Transverse colon (tissue), 4 donors: ENCODE results near the gene CACNA2D1. TPM values are rescaled to one million over a fixed set of nuclear protein-coding genes. Genes with fewer than 3 reads are reported as not detected.

ENCODE experiments used
- DNase-seq: peaks from one replicate; pipeline ENCODE4 v3.0.0-alpha.2; 2019
- H3K27ac ChIP-seq, 4 donors: fragments of 200-600 bp; sonication (generic); 2 replicates each; pipeline ENCODE4 v1.5.1; 2016 to 2018; ENCODE audit warnings: inconsistent platforms in 4 of 4
- H3K27me3 ChIP-seq: fragments of 200-600 bp; sonication (generic); 2 replicates; pipeline ENCODE4 v1.5.1; 2017; ENCODE audit warnings: inconsistent platforms
- H3K36me3 ChIP-seq, 4 donors: fragments of 200-600 bp; sonication (generic); 2 replicates each; pipeline ENCODE4 v1.5.1; 2017 to 2019; ENCODE audit warnings: inconsistent platforms in 4 of 4
- H3K4me1 ChIP-seq, 4 donors: fragments of 200-600 bp; sonication (generic); 2 replicates each; pipeline ENCODE4 v1.5.1; 2017 to 2020; ENCODE audit warnings: inconsistent platforms in 4 of 4
- H3K4me3 ChIP-seq, 4 donors: fragments of 200-600 bp; sonication (generic); 1 replicate in 1 of 4; 2 replicates in 3 of 4; pipeline versions ENCODE4 v1.5.1 to v1.6.1; 2017 to 2019; ENCODE audit warnings: inconsistent platforms in 4 of 4
- H3K9me3 ChIP-seq, 2 donors: fragments of 200-600 bp; sonication (generic); 2 replicates each; pipeline ENCODE4 v1.5.1; 2017 to 2019; ENCODE audit warnings: inconsistent platforms in 2 of 2
- EP300 ChIP-seq: sonication (generic); formaldehyde crosslinking; IDR thresholded peaks from one replicate; pipeline ENCODE4 v1.6.1; 2017; ENCODE audit warnings: antibody characterized with exemption, low read depth
- POLR2A ChIP-seq: fragments of 450-650 bp; IDR thresholded peaks from one replicate; pipeline ENCODE4 v1.6.1; 2016; ENCODE audit warnings: antibody characterized with exemption, mild to moderate bottlenecking, moderate library complexity
- POLR2AphosphoS5 ChIP-seq, 3 donors: sonication (generic); formaldehyde crosslinking; IDR thresholded peaks; one replicate each; pipeline ENCODE4 v1.6.1; 2016; ENCODE audit warnings: antibody characterized with exemption in 3 of 3
- WGBS, 2 donors: methylation state at CpG; one replicate each; pipeline ENCODE4 v1.1.5; 2018; ENCODE audit warnings: low coverage in 1 of 2; 5-methylcytosine and 5-hydroxymethylcytosine counted together
- in situ Hi-C, 4 donors: fragments of 200-750 bp; cut with MboI; loops; one replicate each; pipeline versions ENCODE4 v1.15.0 to v1.15.1; 2017; ENCODE audit warnings: low sequenced_read_pairs in 3 of 4, low pct_ligation_motif_present in 1 of 4, low pct_unique_long_range_greater_than_20kb in 1 of 4
- intact Hi-C: fragments of 100-400 bp; cut with DNase I; formaldehyde crosslinking; loops from one replicate; pipeline ENCODE4 v1.15.1; 2023; ENCODE audit warnings: low total_unique reads
- total RNA-seq, 4 donors: library from RNA; depleted of rRNA; stranded (reverse); fragments of >200 nt; gene quantifications; one replicate each; pipeline ENCODE4 v1.1.0, GENCODE V29; 2016
- TF ChIP-seq, protein P1 (sequence below), 5 experiments: fragments of 200-600 bp in 3 of 5; fragments of 450-650 bp in 2 of 5; sonication (generic) in 3 of 5; IDR thresholded peaks; 1 replicate in 2 of 5; 2 replicates in 3 of 5; pipeline ENCODE4 v1.5.1; 2016 to 2017; ENCODE audit warnings: antibody characterized with exemption in 5 of 5, inconsistent platforms in 3 of 5, mild to moderate bottlenecking in 2 of 5, moderate library complexity in 1 of 5

The CACNA2D1 gene
- total RNA-seq, 4 donors from 2014 or later, result 11.0 to 126 (median 22.9) TPM

DNA sequence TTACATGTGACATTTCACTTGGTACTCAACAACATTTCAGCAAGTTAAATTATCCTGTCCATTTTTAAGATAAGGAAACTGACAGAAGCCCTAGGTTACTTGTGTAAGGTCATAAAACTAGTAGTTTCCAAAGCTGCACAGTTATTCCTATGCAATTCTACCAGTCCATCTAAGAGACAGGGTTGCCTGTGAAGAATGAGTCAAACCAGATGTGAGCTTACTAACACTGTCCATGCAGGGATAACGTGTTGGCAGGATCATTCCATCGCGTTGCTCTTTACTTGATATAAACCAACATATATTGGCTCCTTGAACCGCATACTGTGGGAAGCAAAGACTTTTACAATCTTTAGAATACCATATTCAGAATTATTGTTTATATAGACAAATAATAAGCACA, 392.8 kb downstream of the CACNA2D1 start:
- Histone ChIP-seq H3K4me1 (peaks cover 0 to 22% (median 4%) of the 10 kb centered on the region in 4 donors), H3K9me3 (no peaks in the 10 kb centered on the region), H3K36me3 (no peaks in the 10 kb centered on the region), H3K4me3 (no peak overlapping the region), H3K27me3 (no peaks in the 10 kb centered on the region), H3K27ac (peak overlapping the region in 3 of 4 donors; percentile 31 to 67 (median 59))
- intact Hi-C loops (no loop called here), in situ Hi-C loops (no loop called here)
- WGBS, 2 donors, result 39 to 73% methylated on average over 3 to 4 of the region's 4 CpGs
- DNase-seq, result no peak
- peak; percentile 52 to 77 (median 66) for TF ChIP-seq POLR2AphosphoS5 (IDR thresholded peaks at IDR 0.05)
- no peak for TF ChIP-seq POLR2A

DNA sequence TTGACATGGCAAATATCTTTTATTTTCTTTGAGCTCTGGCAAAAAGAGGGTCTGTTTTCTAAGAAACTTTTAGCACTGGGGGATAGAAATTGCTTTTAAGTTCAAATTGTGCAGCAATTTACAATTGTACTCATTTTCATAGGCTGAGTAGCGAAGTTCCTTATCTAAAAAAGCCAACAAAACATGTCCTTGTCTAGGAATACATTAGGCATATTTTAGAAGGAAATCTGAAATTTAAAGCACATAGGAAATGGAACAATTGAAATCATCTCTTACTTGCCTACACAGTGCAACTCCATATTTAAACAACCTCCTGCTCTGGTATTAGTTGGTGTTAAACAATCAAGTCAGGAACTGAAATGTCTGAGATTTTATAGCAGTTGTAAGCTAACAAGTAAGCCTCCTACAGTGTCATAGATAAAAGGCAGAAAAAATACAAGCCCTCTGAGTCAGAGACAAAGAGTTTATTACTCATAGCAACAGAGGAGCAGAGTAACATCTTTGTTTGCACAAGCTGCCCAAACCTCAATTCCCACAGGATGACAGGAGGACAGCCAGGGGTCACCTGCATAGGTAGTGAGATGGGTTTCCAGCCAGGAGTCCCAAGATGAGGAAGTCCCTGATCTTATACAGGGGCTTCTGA, 393.6 kb downstream of the CACNA2D1 start:
- Histone ChIP-seq H3K27me3 (no peaks in the 10 kb centered on the region), H3K9me3 (no peaks in the 10 kb centered on the region), H3K36me3 (no peaks in the 10 kb centered on the region), H3K4me3 (no peak overlapping the region), H3K4me1 (peaks cover 0 to 22% (median 4%) of the 10 kb centered on the region in 4 donors), H3K27ac (peak overlapping the region; percentile 31 to 67 (median 46))
- no peak for TF ChIP-seq POLR2A
- peak in 2 of 3 donors; percentile 14 to 16 for TF ChIP-seq POLR2AphosphoS5 (IDR thresholded peaks at IDR 0.05)
- TF ChIP-seq, protein P1, sequence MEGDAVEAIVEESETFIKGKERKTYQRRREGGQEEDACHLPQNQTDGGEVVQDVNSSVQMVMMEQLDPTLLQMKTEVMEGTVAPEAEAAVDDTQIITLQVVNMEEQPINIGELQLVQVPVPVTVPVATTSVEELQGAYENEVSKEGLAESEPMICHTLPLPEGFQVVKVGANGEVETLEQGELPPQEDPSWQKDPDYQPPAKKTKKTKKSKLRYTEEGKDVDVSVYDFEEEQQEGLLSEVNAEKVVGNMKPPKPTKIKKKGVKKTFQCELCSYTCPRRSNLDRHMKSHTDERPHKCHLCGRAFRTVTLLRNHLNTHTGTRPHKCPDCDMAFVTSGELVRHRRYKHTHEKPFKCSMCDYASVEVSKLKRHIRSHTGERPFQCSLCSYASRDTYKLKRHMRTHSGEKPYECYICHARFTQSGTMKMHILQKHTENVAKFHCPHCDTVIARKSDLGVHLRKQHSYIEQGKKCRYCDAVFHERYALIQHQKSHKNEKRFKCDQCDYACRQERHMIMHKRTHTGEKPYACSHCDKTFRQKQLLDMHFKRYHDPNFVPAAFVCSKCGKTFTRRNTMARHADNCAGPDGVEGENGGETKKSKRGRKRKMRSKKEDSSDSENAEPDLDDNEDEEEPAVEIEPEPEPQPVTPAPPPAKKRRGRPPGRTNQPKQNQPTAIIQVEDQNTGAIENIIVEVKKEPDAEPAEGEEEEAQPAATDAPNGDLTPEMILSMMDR (IDR thresholded peaks at IDR 0.05), result no peak
- no peak for TF ChIP-seq EP300
- no peak for DNase-seq
- WGBS, 2 donors, result 39 to 71% methylated on average over 1 of the region's 1 CpG
- in situ Hi-C loops, result loop anchor here in 3 of 4 donors (10.0 to 25.0 kb wide), 4 partner anchors 512 to 687 kb away; no protein-coding TSS in a partner anchor
- intact Hi-C loops, result loop anchor here (10.0 kb wide), 1 partner anchor 525 kb away; no protein-coding TSS in a partner anchor

DNA sequence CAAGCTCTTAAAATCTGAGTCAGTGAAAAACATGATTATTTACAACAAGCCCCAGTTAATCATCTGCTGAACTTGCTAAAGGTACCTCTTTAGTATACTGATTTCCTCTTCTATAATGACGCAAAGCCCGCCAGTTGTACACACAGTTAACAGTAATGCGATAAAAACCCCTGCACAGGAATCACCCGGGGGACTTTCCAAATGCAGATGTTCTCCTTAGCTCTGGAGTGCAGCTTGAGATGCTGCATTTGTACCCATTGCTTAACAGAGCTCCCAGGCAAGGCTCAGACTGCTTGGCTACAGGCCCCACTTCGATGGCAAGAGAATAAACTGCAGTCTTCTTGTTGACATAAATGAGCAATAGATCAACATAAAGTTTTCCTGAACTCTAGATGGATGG, 394.1 kb downstream of the CACNA2D1 start:
- H3K4me1 ChIP-seq, result peaks cover 0 to 22% (median 4%) of the 10 kb centered on the region in 4 donors
- 51 to 70% methylated on average over 4 to 5 of the region's 5 CpGs for WGBS, 2 donors
- in situ Hi-C loops (loop anchor here in 3 of 4 donors (10.0 to 25.0 kb wide), 4 partner anchors 513 to 688 kb away; no protein-coding TSS in a partner anchor), intact Hi-C loops (loop anchor here (10.0 kb wide), 1 partner anchor 525 kb away; no protein-coding TSS in a partner anchor)
- peak overlapping the region; percentile 31 to 67 (median 46) for H3K27ac ChIP-seq
- H3K4me3 ChIP-seq, result no peak overlapping the region
- TF ChIP-seq POLR2AphosphoS5 (IDR thresholded peaks at IDR 0.05), result no peak
- TF ChIP-seq EP300, result no peak
- TF ChIP-seq, protein P1 (IDR thresholded peaks at IDR 0.05), result no peak
- TF ChIP-seq POLR2A, result no peak
- no peaks in the 10 kb centered on the region for H3K9me3 ChIP-seq
- H3K36me3 ChIP-seq, result no peaks in the 10 kb centered on the region
- DNase-seq, result no peak
- no peaks in the 10 kb centered on the region for H3K27me3 ChIP-seq

DNA sequence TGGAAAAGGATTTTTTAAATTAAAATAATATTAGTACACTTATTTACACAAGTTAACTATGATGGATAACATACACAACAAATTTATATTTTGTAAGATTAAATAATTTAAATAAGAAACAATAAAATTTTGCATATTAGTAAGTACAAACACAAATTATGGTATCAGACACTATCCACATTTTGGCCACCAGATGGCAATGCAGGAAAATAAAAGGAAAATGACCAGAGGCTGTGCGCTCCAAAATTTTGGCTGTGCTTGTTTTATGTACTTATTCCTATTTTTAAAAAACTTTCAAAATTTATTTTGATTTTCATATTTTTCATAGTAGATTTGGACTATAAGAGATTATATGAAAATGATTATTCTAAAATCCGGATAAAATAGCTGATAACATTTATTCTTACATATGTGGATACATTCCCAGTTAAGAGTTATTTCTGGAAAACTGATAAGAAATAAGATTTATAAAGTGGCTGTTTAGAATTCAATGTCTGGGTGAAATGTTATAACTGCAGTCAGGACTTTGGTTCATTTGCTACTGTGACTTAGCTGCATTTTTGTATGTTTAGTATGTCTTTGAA, 399.0 kb downstream of the CACNA2D1 start:
- peak; percentile 14 for DNase-seq
- intact Hi-C loops, result loop anchor here (10.0 kb wide), 1 partner anchor 530 kb away; no protein-coding TSS in a partner anchor
- H3K4me3 ChIP-seq, result no peak overlapping the region
- in situ Hi-C loops, result loop anchor here in 3 of 4 donors (10.0 to 25.0 kb wide), 4 partner anchors 518 to 693 kb away; no protein-coding TSS in a partner anchor
- H3K27ac ChIP-seq, result no peak overlapping the region
- no peak for TF ChIP-seq EP300
- TF ChIP-seq, protein P1 (IDR thresholded peaks at IDR 0.05), result peak; percentile 56 to 76 (median 61)
- no peaks in the 10 kb centered on the region for H3K9me3 ChIP-seq
- peaks cover 0 to 5% (median 0%) of the 10 kb centered on the region in 4 donors for H3K4me1 ChIP-seq
- no peaks in the 10 kb centered on the region for H3K36me3 ChIP-seq
- 15 to 22% methylated on average over 2 of the region's 2 CpGs for WGBS, 2 donors
- H3K27me3 ChIP-seq, result no peaks in the 10 kb centered on the region
